Fibroblast of skin of back (primary cell): Measurements from ENCODE around the gene FBN1. TPM values are rescaled to one million over a fixed set of nuclear protein-coding genes. Genes with fewer than 3 reads are reported as not detected.

ENCODE experiments used
- DNase-seq: peaks from one replicate; pipeline ENCODE4 v3.0.0-alpha.2; 2013
- polyA plus RNA-seq, 2 experiments: library from polyadenylated mRNA; unstranded; fragments of 120-200 nt; gene quantifications; one replicate each; pipeline ENCODE4 v1.2.1, GENCODE V29; 2013; ENCODE audit not compliant: insufficient read length in 2 of 2

FBN1 gene
- 1,022 TPM for polyA plus RNA-seq (2013, experiment 1 of 2; ENCODE audit: insufficient read length)
- polyA plus RNA-seq (2013, experiment 2 of 2; ENCODE audit: insufficient read length): 1,072 TPM

GRCh38 chr15:48645558-48646330 lies at the start of gene FBN1:
Gene FBN1, minus strand, starts transcription at chr15:48645709. Its CDS starts 940 bp downstream, at chr15:48644769.
- DNase-seq: peak; percentile 96

GRCh38 chr15:48693484-48693883 lies 48.0 kb upstream of the FBN1 start:
- DNase-seq: peak; percentile 89

- no peak for DNase-seq
These were observed 43.0 kb upstream of the FBN1 start for GRCh38 chr15:48688493-48688892.

- no peak for DNase-seq
These were observed 38.7 kb upstream of the FBN1 start for GRCh38 chr15:48683991-48684765.

GRCh38 chr15:48682942-48683651 lies 37.6 kb upstream of the FBN1 start:
- peak; percentile 53 for DNase-seq

GRCh38 chr15:48681353-48681752 lies 35.8 kb upstream of the FBN1 start:
- peak; percentile 66 for DNase-seq

- peak; percentile 97 for DNase-seq
These were observed 35.3 kb upstream of the FBN1 start for GRCh38 chr15:48680841-48681240.

GRCh38 chr15:48679952-48680351 lies 34.4 kb upstream of the FBN1 start:
- DNase-seq: peak; percentile 37

- no peak for DNase-seq
These were observed 33.3 kb upstream of the FBN1 start for GRCh38 chr15:48678851-48679250.

- DNase-seq: no peak
These were observed 32.3 kb upstream of the FBN1 start for GRCh38 chr15:48677821-48678220.

GRCh38 chr15:48675436-48675835 lies 29.9 kb upstream of the FBN1 start:
- DNase-seq: peak; percentile 76

- DNase-seq: peak; percentile 93
These were observed 29.4 kb upstream of the FBN1 start for GRCh38 chr15:48674876-48675275.

GRCh38 chr15:48672206-48672605 lies 26.7 kb upstream of the FBN1 start:
- DNase-seq: no peak

- DNase-seq: peak; percentile 97
These were observed 25.9 kb upstream of the FBN1 start for GRCh38 chr15:48671103-48672022.

GRCh38 chr15:48667701-48668100 lies 22.2 kb upstream of the FBN1 start:
- DNase-seq: peak; percentile 93

GRCh38 chr15:48664436-48664835 lies 18.9 kb upstream of the FBN1 start:
- no peak for DNase-seq

GRCh38 chr15:48657950-48658591 lies 12.6 kb upstream of the FBN1 start:
- no peak for DNase-seq

GRCh38 chr15:48654801-48655200 lies 9.3 kb upstream of the FBN1 start:
- no peak for DNase-seq

GRCh38 chr15:48653913-48654670 lies 8.6 kb upstream of the FBN1 start:
- no peak for DNase-seq

- no peak for DNase-seq
These were observed 7.7 kb upstream of the FBN1 start for GRCh38 chr15:48653216-48653615.
